Astrocyte (in vitro differentiated cells and primary cell): ENCODE results near the gene DMAP1.

Source experiments
- EZH2 ChIP-seq: IDR thresholded peaks from 2 replicates; pipeline ENCODE4 v1.6.1; 2012; ENCODE audit warnings: mild to moderate bottlenecking, low read length, inconsistent platforms; ENCODE audit not compliant: insufficient read depth
- TF ChIP-seq, protein P1 (sequence below): IDR thresholded peaks from 2 replicates; pipeline ENCODE4 v1.5.1; 2011; ENCODE audit warnings: low read depth, mild to moderate bottlenecking, inconsistent platforms, low read length, moderate library complexity; ENCODE audit not compliant: insufficient read depth

DNA sequence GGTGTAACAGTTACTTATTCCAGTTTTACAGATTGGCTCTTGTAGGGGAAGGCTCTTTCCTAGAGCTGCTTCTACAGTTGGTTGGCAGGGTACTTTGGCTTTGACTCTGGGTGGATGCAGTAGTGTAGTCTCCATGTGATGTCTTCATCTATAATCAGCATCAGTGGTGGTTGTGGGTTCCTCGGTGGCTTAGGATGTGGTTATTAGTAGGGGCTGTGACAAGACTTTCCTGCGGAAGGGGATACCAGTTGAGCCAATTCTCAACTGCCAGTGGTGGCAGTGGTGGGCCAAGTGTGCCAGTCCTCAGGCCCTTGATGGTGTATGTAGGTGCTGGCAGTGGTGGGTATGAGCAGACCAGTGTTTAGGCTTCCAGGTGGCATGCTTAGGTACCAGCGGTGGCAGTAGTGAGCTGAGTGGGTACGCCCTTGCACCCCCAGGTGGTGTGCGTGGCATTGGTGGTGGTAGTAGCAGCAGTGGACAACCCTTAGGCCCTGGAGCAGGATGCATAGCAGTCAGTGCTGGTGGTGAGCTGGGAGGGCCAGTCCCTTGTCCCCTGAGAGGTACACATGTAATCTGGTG, 44.7 kb upstream of the DMAP1 start:
- TF ChIP-seq EZH2: no peak
- TF ChIP-seq, protein P1, sequence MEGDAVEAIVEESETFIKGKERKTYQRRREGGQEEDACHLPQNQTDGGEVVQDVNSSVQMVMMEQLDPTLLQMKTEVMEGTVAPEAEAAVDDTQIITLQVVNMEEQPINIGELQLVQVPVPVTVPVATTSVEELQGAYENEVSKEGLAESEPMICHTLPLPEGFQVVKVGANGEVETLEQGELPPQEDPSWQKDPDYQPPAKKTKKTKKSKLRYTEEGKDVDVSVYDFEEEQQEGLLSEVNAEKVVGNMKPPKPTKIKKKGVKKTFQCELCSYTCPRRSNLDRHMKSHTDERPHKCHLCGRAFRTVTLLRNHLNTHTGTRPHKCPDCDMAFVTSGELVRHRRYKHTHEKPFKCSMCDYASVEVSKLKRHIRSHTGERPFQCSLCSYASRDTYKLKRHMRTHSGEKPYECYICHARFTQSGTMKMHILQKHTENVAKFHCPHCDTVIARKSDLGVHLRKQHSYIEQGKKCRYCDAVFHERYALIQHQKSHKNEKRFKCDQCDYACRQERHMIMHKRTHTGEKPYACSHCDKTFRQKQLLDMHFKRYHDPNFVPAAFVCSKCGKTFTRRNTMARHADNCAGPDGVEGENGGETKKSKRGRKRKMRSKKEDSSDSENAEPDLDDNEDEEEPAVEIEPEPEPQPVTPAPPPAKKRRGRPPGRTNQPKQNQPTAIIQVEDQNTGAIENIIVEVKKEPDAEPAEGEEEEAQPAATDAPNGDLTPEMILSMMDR: no peak
